SK-N-SH (cell line): ENCODE data around the gene SMARCC1. TPM values are rescaled to one million over a fixed set of nuclear protein-coding genes. Genes with fewer than 3 reads are reported as not detected.

ENCODE experiments used
- CTCF ChIA-PET: fragments of 300-600, 350-600 bp; formaldehyde crosslinking; extraction: SDS; loops from one replicate; lab custom pipeline; 2021; lab: Yijun Ruan, JAX
- POLR2A ChIA-PET: fragments of 350-600 bp; sonication (Branson Sonifier 250); formaldehyde crosslinking; extraction: SDS; loops from one replicate; lab custom pipeline; 2020; ENCODE audit warnings: antibody characterized with exemption, inconsistent platforms; lab: Yijun Ruan, JAX
- DNase-seq: peaks from one replicate; pipeline ENCODE4 v3.0.0; 2012
- H2AFZ ChIP-seq: fragments of 200-600 bp; sonication (generic); 2 replicates; pipeline ENCODE4 v1.8.1; 2016; ENCODE audit warnings: antibody characterized with exemption, mild to moderate bottlenecking, low read depth
- H3F3A ChIP-seq: fragments of 200-600 bp; sonication (generic); replicated peaks from 2 replicates; pipeline ENCODE3; 2016; ENCODE audit warnings: antibody characterized with exemption, mild to moderate bottlenecking; ENCODE audit not compliant: insufficient read depth
- H3K27ac ChIP-seq, 2 experiments: fragments of 200-500 bp in 1 of 2; fragments of 200-600 bp in 1 of 2; sonication (Bioruptor generic) in 1 of 2; sonication (generic), shearing (Covaris generic) in 1 of 2; 2 replicates each; pipeline versions ENCODE4 v1.5.1 to v1.6.1; 2014 to 2016; ENCODE audit warnings: low read depth in 2 of 2, inconsistent platforms in 1 of 2, low read length in 1 of 2, mild to moderate bottlenecking in 1 of 2, mixed read lengths in 1 of 2
- H3K27me3 ChIP-seq: fragments of 200-600 bp; sonication (generic), shearing (Covaris generic); 2 replicates; pipeline ENCODE4 v1.6.1; 2016; ENCODE audit warnings: mixed run types; ENCODE audit not compliant: insufficient read depth
- H3K36me3 ChIP-seq, 2 experiments: fragments of 200-500 bp in 1 of 2; fragments of 200-600 bp in 1 of 2; sonication (Bioruptor generic) in 1 of 2; sonication (generic) in 1 of 2; replicated peaks in 1 of 2; 2 replicates each; pipeline versions ENCODE3 to v1.5.1; 2014 to 2016; ENCODE audit warnings: low read length in 1 of 2, mild to moderate bottlenecking in 1 of 2; ENCODE audit not compliant: insufficient read depth in 2 of 2, control insufficient read depth in 1 of 2
- H3K4me1 ChIP-seq, 2 experiments: fragments of 200-500 bp in 1 of 2; fragments of 200-600 bp in 1 of 2; sonication (Bioruptor generic) in 1 of 2; sonication (generic), shearing (Covaris generic) in 1 of 2; 2 replicates each; pipeline versions ENCODE4 v1.5.1 to v1.6.1; 2014 to 2016; ENCODE audit warnings: low read depth in 1 of 2, low read length in 1 of 2, mixed run types in 1 of 2; ENCODE audit not compliant: insufficient read depth in 2 of 2, control insufficient read depth in 1 of 2
- H3K4me2 ChIP-seq: fragments of 200-600 bp; sonication (generic), shearing (Covaris generic); 2 replicates; pipeline ENCODE4 v1.6.1; 2017; ENCODE audit warnings: mixed run types
- H3K4me3 ChIP-seq, 2 experiments: fragments of 200-500 bp in 1 of 2; fragments of 200-600 bp in 1 of 2; sonication (Bioruptor generic) in 1 of 2; sonication (generic), shearing (Covaris generic) in 1 of 2; 2 replicates each; pipeline versions ENCODE4 v1.5.1 to v1.8.1; 2014 to 2016; ENCODE audit warnings: low read depth in 2 of 2, inconsistent platforms in 1 of 2, low read length in 1 of 2, mild to moderate bottlenecking in 1 of 2, mixed read lengths in 1 of 2, moderate library complexity in 1 of 2
- H3K79me2 ChIP-seq: fragments of 200-600 bp; sonication (generic); 2 replicates; pipeline ENCODE4 v1.8.1; 2017; ENCODE audit warnings: mild to moderate bottlenecking; ENCODE audit not compliant: insufficient read depth
- H3K9ac ChIP-seq: fragments of 200-600 bp; sonication (generic); 2 replicates; pipeline ENCODE4 v1.6.1; 2017; ENCODE audit warnings: mixed run types
- H3K9me2 ChIP-seq: fragments of 200-600 bp; sonication (generic); 2 replicates; pipeline ENCODE4 v1.6.1; 2017; ENCODE audit warnings: mixed run types
- H3K9me3 ChIP-seq: fragments of 200-600 bp; sonication (generic); 2 replicates; pipeline ENCODE4 v1.6.1; 2017; ENCODE audit warnings: mixed run types, mild to moderate bottlenecking, moderate library complexity
- H4K20me1 ChIP-seq: fragments of 200-600 bp; sonication (generic); 2 replicates; pipeline ENCODE4 v1.6.1; 2017; ENCODE audit warnings: mild to moderate bottlenecking, mixed run types; ENCODE audit not compliant: insufficient read depth
- CHD2 ChIP-seq: fragments of 150-350 bp; IDR thresholded peaks from 2 replicates; pipeline ENCODE4 v1.6.1; 2018; ENCODE audit warnings: low read length; ENCODE audit not compliant: partially characterized antibody
- ELF1 ChIP-seq: IDR thresholded peaks from 2 replicates; pipeline ENCODE4 v1.4.0; 2012
- FOXJ3 ChIP-seq: sonication (generic); formaldehyde crosslinking; IDR thresholded peaks from 2 replicates; pipeline ENCODE4 v1.5.1; 2020; ENCODE audit warnings: mild to moderate bottlenecking, missing genetic modification reagents
- FOXM1 ChIP-seq: IDR thresholded peaks from 2 replicates; pipeline ENCODE4 v1.4.0; 2012; ENCODE audit warnings: low read depth, mild to moderate bottlenecking
- GABPA ChIP-seq: IDR thresholded peaks from 2 replicates; pipeline ENCODE4 v1.4.0; 2012; ENCODE audit warnings: low read depth, mild to moderate bottlenecking
- GATA2 ChIP-seq: sonication (generic); formaldehyde crosslinking; IDR thresholded peaks from 2 replicates; pipeline ENCODE4 v1.5.0; 2020; ENCODE audit warnings: mild to moderate bottlenecking, missing genetic modification reagents
- JUND ChIP-seq: IDR thresholded peaks from 2 replicates; pipeline ENCODE4 v1.4.0; 2012
- MEF2A ChIP-seq: IDR thresholded peaks from 2 replicates; pipeline ENCODE4 v1.4.0; 2012; ENCODE audit warnings: low read depth, borderline replicate concordance
- NRF1 ChIP-seq: IDR thresholded peaks from 2 replicates; pipeline ENCODE4 v1.6.1; 2012; ENCODE audit warnings: low read depth, mild to moderate bottlenecking, low read length
- POLR2AphosphoS5 ChIP-seq: IDR thresholded peaks from 2 replicates; pipeline ENCODE4 v1.6.1; 2012; ENCODE audit warnings: low read depth, low read length
- RAD21 ChIP-seq: IDR thresholded peaks from 2 replicates; pipeline ENCODE4 v1.6.1; 2012; ENCODE audit warnings: mild to moderate bottlenecking, low read length
- RCOR1 ChIP-seq: fragments of 150-350 bp; IDR thresholded peaks from 2 replicates; pipeline ENCODE4 v1.6.1; 2017; ENCODE audit warnings: antibody characterized with exemption, low read length
- RFX5 ChIP-seq: IDR thresholded peaks from 2 replicates; pipeline ENCODE4 v1.6.1; 2012; ENCODE audit warnings: mild to moderate bottlenecking, improper control_type of control experiment, low read length
- RXRA ChIP-seq: IDR thresholded peaks from 2 replicates; pipeline ENCODE4 v1.4.0; 2012; ENCODE audit warnings: low read depth, mild to moderate bottlenecking, borderline replicate concordance
- TCF12 ChIP-seq: IDR thresholded peaks from 2 replicates; pipeline ENCODE4 v1.4.0; 2012
- TEAD4 ChIP-seq: IDR thresholded peaks from 2 replicates; pipeline ENCODE4 v1.4.0; 2012; ENCODE audit warnings: mild to moderate bottlenecking, borderline replicate concordance; ENCODE audit not compliant: insufficient read depth
- USF1 ChIP-seq: IDR thresholded peaks from 2 replicates; pipeline ENCODE4 v1.4.0; 2012; ENCODE audit warnings: low read depth, borderline replicate concordance
- WGBS: methylation state at CpG from one replicate; pipeline ENCODE4 v1.1.6; 2017; ENCODE audit warnings: low lambda C conversion rate; 5-methylcytosine and 5-hydroxymethylcytosine counted together
- polyA plus RNA-seq, 3 experiments: library from polyadenylated mRNA; depleted of rRNA; stranded (reverse); fragments of >200 nt; gene quantifications; 2 replicates each; pipeline ENCODE4 v1.2.3, GENCODE V29; 2012
- TF ChIP-seq, protein P1 (sequence below): IDR thresholded peaks from 2 replicates; pipeline ENCODE4 v1.4.0; 2012; ENCODE audit warnings: low read depth

Gene SMARCC1
- polyA plus RNA-seq, 1 of the 3 experiments (the other 2 are of a cell fraction), result 16.5 TPM

GRCh38 chr3:47783673-47784072 lies 2.0 kb upstream of the SMARCC1 start:
- CTCF ChIA-PET, result no interaction called here

GRCh38 chr3:47782446-47783308 lies 984 bp upstream of the SMARCC1 start:
- Histone ChIP-seq H3K79me2 (peaks cover 46% of the 10 kb centered on the region), H2AFZ (peak overlapping the region; percentile 92), H3K4me2 (peak overlapping the region; percentile 97), H3K4me1 (peaks cover 0 to 3% of the 10 kb centered on the region in 2 experiments; a peak in 2 of 4 replicates), H3F3A (peaks cover 30% of the 10 kb centered on the region), H3K9ac (peak overlapping the region; percentile 98), H4K20me1 (peaks cover 30% of the 10 kb centered on the region), H3K36me3 (peaks cover 0 to 6% of the 10 kb centered on the region in 2 experiments), H3K9me2 (no peaks in the 10 kb centered on the region), H3K9me3 (no peaks in the 10 kb centered on the region), H3K27ac (peak overlapping the region; percentile 90 to 93), H3K27me3 (no peaks in the 10 kb centered on the region), H3K4me3 (peak overlapping the region; percentile 67 to 99)
- CTCF ChIA-PET, result no interaction called here
- no peak for DNase-seq
- WGBS, result 73% methylated on average over 22 of the region's 23 CpGs
- POLR2A ChIA-PET, result no interaction called here
- TF ChIP-seq GATA2 (CRISPR knock-in tag) (no peak), NRF1 (no peak), RFX5 (no peak), USF1 (no peak), TCF12 (no peak), POLR2AphosphoS5 (no peak), CHD2 (no peak), ELF1 (no peak), JUND (no peak), GABPA (no peak), RAD21 (no peak), MEF2A (no peak)

More at GRCh38 chr3:47783673-47784072, 2.0 kb upstream of the SMARCC1 start:
- peaks cover 0 to 3% of the 10 kb centered on the region in 2 experiments; a peak in 2 of 4 replicates for H3K4me1 ChIP-seq
- no peaks in the 10 kb centered on the region for H3K9me2 ChIP-seq
- H3K27ac ChIP-seq, result no peak overlapping the region
- peaks cover 31% of the 10 kb centered on the region for H3F3A ChIP-seq
- H2AFZ ChIP-seq, result no peak overlapping the region
- no peaks in the 10 kb centered on the region for H3K27me3 ChIP-seq
- no peak overlapping the region for H3K4me2 ChIP-seq
- H4K20me1 ChIP-seq, result peaks cover 20% of the 10 kb centered on the region
- no peak for DNase-seq
- H3K4me3 ChIP-seq, result no peak overlapping the region
- H3K9ac ChIP-seq, result no peak overlapping the region
- peaks cover 36% of the 10 kb centered on the region for H3K79me2 ChIP-seq
- peaks cover 0 to 3% of the 10 kb centered on the region in 2 experiments for H3K36me3 ChIP-seq
- H3K9me3 ChIP-seq, result no peaks in the 10 kb centered on the region
- no peak for TF ChIP-seq MEF2A
- no peak for TF ChIP-seq RFX5
- TF ChIP-seq, protein P1, sequence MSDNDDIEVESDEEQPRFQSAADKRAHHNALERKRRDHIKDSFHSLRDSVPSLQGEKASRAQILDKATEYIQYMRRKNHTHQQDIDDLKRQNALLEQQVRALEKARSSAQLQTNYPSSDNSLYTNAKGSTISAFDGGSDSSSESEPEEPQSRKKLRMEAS, result no peak
- no peak for TF ChIP-seq POLR2AphosphoS5
- no peak for TF ChIP-seq RXRA
- TF ChIP-seq FOXJ3, result no peak
- no peak for TF ChIP-seq RCOR1
- no peak for TF ChIP-seq USF1
- no peak for TF ChIP-seq FOXM1
- no peak for TF ChIP-seq GABPA
- TF ChIP-seq CHD2, result no peak
- no peak for TF ChIP-seq TEAD4
- POLR2A ChIA-PET, result no interaction called here
